Ishikawa (cell line): ENCODE results near the gene TMEM272.

Source experiments
- CEBPB ChIP-seq: IDR thresholded peaks from 2 replicates; pipeline ENCODE4 v1.6.1; 2012
- CREB1 ChIP-seq: IDR thresholded peaks from 2 replicates; pipeline ENCODE4 v1.6.1; 2012; ENCODE audit warnings: low read depth
- EP300 ChIP-seq: IDR thresholded peaks from 2 replicates; pipeline ENCODE4 v1.6.1; 2012; ENCODE audit warnings: borderline replicate concordance
- FOXM1 ChIP-seq: IDR thresholded peaks from 2 replicates; pipeline ENCODE4 v1.6.1; 2012; ENCODE audit warnings: low read depth, borderline replicate concordance
- TAF1 ChIP-seq: IDR thresholded peaks from 2 replicates; pipeline ENCODE4 v1.6.1; 2012; ENCODE audit warnings: low read depth, mild to moderate bottlenecking
- YY1 ChIP-seq: IDR thresholded peaks from 2 replicates; pipeline ENCODE4 v1.6.1; 2012; ENCODE audit warnings: low read depth

GRCh38 chr13:51776179-51776578, 68.8 kb downstream of the TMEM272 start:
- TF ChIP-seq EP300 (no peak), CEBPB (no peak), TAF1 (no peak), FOXM1 (no peak), YY1 (no peak), CREB1 (no peak)
